GM20000 (cell line): ENCODE measurements around the gene TNFSF12.
"Not testable (repeated sequence)": the region's sequence is repeated elsewhere in the genome, so short reads cannot be mapped to it uniquely, and the experiment has no call there.

Experiments used
- DNase-seq: peaks from one replicate; pipeline ENCODE4 v3.0.0; 2012; ENCODE audit warnings: low spot score
- CTCF ChIP-seq: IDR thresholded peaks from 2 replicates; pipeline ENCODE4 v1.5.1; 2012; ENCODE audit warnings: mild to moderate bottlenecking, control low read depth; ENCODE audit errors: extremely low read depth, missing control alignments

The TNFSF12 gene

GRCh38 chr17:7591596-7591995, 42.7 kb downstream of the TNFSF12 start:
- DNase-seq: no peak
- TF ChIP-seq CTCF: no peak

- no peak for DNase-seq
- no peak for TF ChIP-seq CTCF
Measured at GRCh38 chr17:7592422-7593021, 43.7 kb downstream of the TNFSF12 start.

GRCh38 chr17:7593296-7593695, 44.4 kb downstream of the TNFSF12 start:
- DNase-seq: no peak
- TF ChIP-seq CTCF: no peak

GRCh38 chr17:7597561-7597960, 48.7 kb downstream of the TNFSF12 start:
- not testable (repeated sequence) for DNase-seq

- no peak for DNase-seq
- TF ChIP-seq CTCF: no peak
Measured at GRCh38 chr17:7606280-7606679, 57.4 kb downstream of the TNFSF12 start.
